CD8-positive, alpha-beta memory T cell (primary cell): ENCODE data around the gene LPA. TPM values are rescaled to one million over a fixed set of nuclear protein-coding genes. Genes with fewer than 3 reads are reported as not detected.

Experiments
- CTCF ChIA-PET: fragments of 350-600 bp; sonication (Branson Sonifier 250); formaldehyde crosslinking; loops from one replicate; lab custom pipeline; 2021; ENCODE audit warnings: antibody characterized with exemption; lab: Charles Lee
- POLR2A ChIA-PET: fragments of 350-600 bp; sonication (Branson Sonifier 250); formaldehyde crosslinking; loops from one replicate; lab custom pipeline; 2021; ENCODE audit warnings: antibody characterized with exemption; lab: Charles Lee
- DNase-seq, 5 donors: peaks; one replicate each; pipeline versions ENCODE4 v3.0.0 to v3.0.0-alpha.2; 2020 to 2022; ENCODE audit warnings: mixed read lengths in 1 of 5
- H3K27ac ChIP-seq: one replicate; pipeline ENCODE4 v1.7.0; 2013; ENCODE audit warnings: low read depth, mild to moderate bottlenecking, low read length, moderate library complexity
- H3K27me3 ChIP-seq: 2 replicates; pipeline ENCODE4 v1.7.0; 2013; ENCODE audit warnings: low read length, mild to moderate bottlenecking; ENCODE audit not compliant: insufficient read depth, poor library complexity, severe bottlenecking
- H3K36me3 ChIP-seq: 2 replicates; pipeline ENCODE4 v1.7.0; 2013; ENCODE audit warnings: mild to moderate bottlenecking, low read length, moderate library complexity; ENCODE audit not compliant: insufficient read depth
- H3K4me1 ChIP-seq: 2 replicates; pipeline ENCODE4 v1.7.0; 2013; ENCODE audit warnings: mild to moderate bottlenecking, low read length, moderate library complexity; ENCODE audit not compliant: insufficient read depth
- H3K4me3 ChIP-seq: 2 replicates; pipeline ENCODE4 v1.7.0; 2013; ENCODE audit warnings: mild to moderate bottlenecking, low read length
- H3K9me3 ChIP-seq: 2 replicates; pipeline ENCODE4 v1.7.0; 2013; ENCODE audit warnings: mild to moderate bottlenecking, low read length
- H3K27ac Mint-ChIP-seq, 8 donors: one replicate each; pipeline ENCODE4 v1.8.0; 2020 to 2021; ENCODE audit warnings: mixed read lengths in 8 of 8, mild to moderate bottlenecking in 6 of 8, inconsistent platforms in 3 of 8, moderate library complexity in 3 of 8
- H3K27me3 Mint-ChIP-seq, 2 donors: one replicate each; pipeline ENCODE4 v1.8.0; 2020 to 2021; ENCODE audit warnings: mixed read lengths in 2 of 2, mild to moderate bottlenecking in 1 of 2, moderate library complexity in 1 of 2
- H3K36me3 Mint-ChIP-seq, 3 donors: one replicate each; pipeline ENCODE4 v1.8.0; 2020 to 2021; ENCODE audit warnings: mixed read lengths in 3 of 3, inconsistent platforms in 1 of 3, mild to moderate bottlenecking in 1 of 3
- H3K4me1 Mint-ChIP-seq, 3 donors: one replicate each; pipeline ENCODE4 v1.8.0; 2020 to 2021; ENCODE audit warnings: mixed read lengths in 3 of 3, inconsistent platforms in 1 of 3, mild to moderate bottlenecking in 1 of 3
- H3K4me3 Mint-ChIP-seq, 7 donors: one replicate each; pipeline ENCODE4 v1.8.0; 2020 to 2021; ENCODE audit warnings: mixed read lengths in 7 of 7, mild to moderate bottlenecking in 6 of 7, moderate library complexity in 4 of 7, inconsistent platforms in 2 of 7
- H3K9me3 Mint-ChIP-seq, 5 donors: one replicate each; pipeline ENCODE4 v1.8.0; 2020 to 2022; ENCODE audit warnings: mixed read lengths in 5 of 5, mild to moderate bottlenecking in 3 of 5, moderate library complexity in 2 of 5, inconsistent platforms in 1 of 5
- polyA plus RNA-seq: library from polyadenylated mRNA; unstranded; fragments of 300-500 nt; fragmentation: Illumina TruSeq; gene quantifications from one replicate; pipeline ENCODE4 v1.2.3, GENCODE V29; 2021
- total RNA-seq, 2 experiments: library from RNA; stranded (reverse); gene quantifications; one replicate each; pipeline ENCODE4 v1.2.3, GENCODE V29; 2021

Gene LPA
- total and polyA plus RNA-seq, 3 experiments from 2014 or later = not detected

GRCh38 chr6:160520043-160520904, 143.8 kb downstream of the LPA start:
- ChIA-PET CTCF (interaction anchor here (0.6 to 7.8 kb wide), 21 partner anchors 9 to 856 kb away, joined by 3 to 83 read pairs (median 4); no protein-coding TSS in a partner anchor), POLR2A (interaction anchor here (0.6 to 1.5 kb wide), 3 partner anchors 12 to 1829 kb away, joined by 3 to 6 read pairs (median 5); no protein-coding TSS in a partner anchor)
- Histone ChIP-seq H3K9me3 (no peaks in the 10 kb centered on the region), H3K4me3 (peak overlapping the region; percentile 81), H3K27ac (peak overlapping the region; percentile 75), H3K27me3 (no peaks in the 10 kb centered on the region), H3K4me1 (peaks cover 20% of the 10 kb centered on the region), H3K36me3 (no peaks in the 10 kb centered on the region)
- peaks cover 42 to 50% (median 46%) of the 10 kb centered on the region in 3 donors for H3K4me1 Mint-ChIP-seq
- DNase-seq = peak; percentile 71 to 79 (median 73)
- peak overlapping the region; percentile 81 to 100 (median 96) for H3K27ac Mint-ChIP-seq
- no peaks in the 10 kb centered on the region for H3K9me3 Mint-ChIP-seq
- peaks cover 0 to 9% (median 4%) of the 10 kb centered on the region in 3 donors for H3K36me3 Mint-ChIP-seq
- H3K27me3 Mint-ChIP-seq = no peaks in the 10 kb centered on the region
- peak overlapping the region; percentile 86 to 100 (median 97) for H3K4me3 Mint-ChIP-seq

GRCh38 chr6:160519603-160520042, 144.5 kb downstream of the LPA start:
- H3K27me3 Mint-ChIP-seq = peaks cover 2 to 6% of the 10 kb centered on the region in 2 donors
- Histone ChIP-seq H3K4me1 (peaks cover 20% of the 10 kb centered on the region), H3K9me3 (no peaks in the 10 kb centered on the region), H3K27ac (peak overlapping the region; percentile 75), H3K36me3 (no peaks in the 10 kb centered on the region), H3K4me3 (peak overlapping the region; percentile 81), H3K27me3 (no peaks in the 10 kb centered on the region)
- DNase-seq = no peak
- H3K9me3 Mint-ChIP-seq = peaks cover 0 to 2% (median 0%) of the 10 kb centered on the region in 5 donors
- H3K4me3 Mint-ChIP-seq = peak overlapping the region; percentile 86 to 100 (median 97)
- peak overlapping the region; percentile 81 to 100 (median 96) for H3K27ac Mint-ChIP-seq
- CTCF ChIA-PET = interaction anchor here (0.7 to 7.8 kb wide), 19 partner anchors 8 to 857 kb away, joined by 3 to 83 read pairs (median 4); no protein-coding TSS in a partner anchor
- peaks cover under 1 to 16% (median 4%) of the 10 kb centered on the region in 3 donors for H3K36me3 Mint-ChIP-seq
- H3K4me1 Mint-ChIP-seq = peaks cover 42 to 50% (median 46%) of the 10 kb centered on the region in 3 donors
- POLR2A ChIA-PET = interaction anchor here (0.7 to 1.5 kb wide), 2 partner anchors 57 to 1829 kb away, joined by 3 to 5 read pairs; no protein-coding TSS in a partner anchor

- Mint-ChIP-seq H3K4me3 (peak overlapping the region; percentile 86 to 100 (median 97)), H3K4me1 (peaks cover 42 to 50% (median 46%) of the 10 kb centered on the region in 3 donors), H3K27me3 (peaks cover 2 to 10% of the 10 kb centered on the region in 2 donors), H3K36me3 (peaks cover 4 to 21% (median 4%) of the 10 kb centered on the region in 3 donors), H3K27ac (peak overlapping the region; percentile 30 to 96 (median 73)), H3K9me3 (peaks cover 0 to 2% (median 0%) of the 10 kb centered on the region in 5 donors)
- peaks cover 20% of the 10 kb centered on the region for H3K4me1 ChIP-seq
- no peak overlapping the region for H3K27ac ChIP-seq
- peak overlapping the region; percentile 81 for H3K4me3 ChIP-seq
- H3K27me3 ChIP-seq = no peaks in the 10 kb centered on the region
- POLR2A ChIA-PET = interaction anchor here (0.7 to 1.5 kb wide), 2 partner anchors 57 to 1828 kb away, joined by 3 to 5 read pairs; no protein-coding TSS in a partner anchor
- no peaks in the 10 kb centered on the region for H3K36me3 ChIP-seq
- CTCF ChIA-PET = interaction anchor here (0.7 to 7.8 kb wide), 19 partner anchors 8 to 857 kb away, joined by 3 to 83 read pairs (median 4); no protein-coding TSS in a partner anchor
- no peak for DNase-seq
- no peaks in the 10 kb centered on the region for H3K9me3 ChIP-seq
These were observed 144.9 kb downstream of the LPA start for GRCh38 chr6:160519133-160519532.

- Histone ChIP-seq H3K4me3 (no peak overlapping the region), H3K27me3 (no peaks in the 10 kb centered on the region), H3K9me3 (no peaks in the 10 kb centered on the region), H3K27ac (no peak overlapping the region), H3K36me3 (no peaks in the 10 kb centered on the region), H3K4me1 (peaks cover 4% of the 10 kb centered on the region)
- peaks cover 0 to 28% (median 5%) of the 10 kb centered on the region in 3 donors for H3K36me3 Mint-ChIP-seq
- no peak overlapping the region for H3K4me3 Mint-ChIP-seq
- CTCF ChIA-PET = interaction anchor here (1.1 kb wide), 1 partner anchor 20 kb away, joined by 4 read pairs; no protein-coding TSS in a partner anchor
- no peak for DNase-seq
- peaks cover 0 to 2% (median 0%) of the 10 kb centered on the region in 5 donors for H3K9me3 Mint-ChIP-seq
- no peak overlapping the region for H3K27ac Mint-ChIP-seq
- POLR2A ChIA-PET = no interaction called here
- peaks cover 2 to 13% of the 10 kb centered on the region in 2 donors for H3K27me3 Mint-ChIP-seq
- peaks cover 21 to 30% (median 30%) of the 10 kb centered on the region in 3 donors for H3K4me1 Mint-ChIP-seq
These were observed 150.2 kb downstream of the LPA start for GRCh38 chr6:160513836-160514235.

- Histone ChIP-seq H3K27ac (no peak overlapping the region), H3K36me3 (no peaks in the 10 kb centered on the region), H3K27me3 (no peaks in the 10 kb centered on the region), H3K4me3 (no peak overlapping the region), H3K4me1 (no peaks in the 10 kb centered on the region), H3K9me3 (no peaks in the 10 kb centered on the region)
- H3K9me3 Mint-ChIP-seq = peaks cover 0 to 2% (median 0%) of the 10 kb centered on the region in 5 donors
- H3K27ac Mint-ChIP-seq = no peak overlapping the region
- peaks cover 0 to 9% (median 6%) of the 10 kb centered on the region in 3 donors for H3K4me1 Mint-ChIP-seq
- no peak for DNase-seq
- POLR2A ChIA-PET = interaction anchor here (0.6 kb wide), 1 partner anchor 7 kb away, joined by 3 read pairs; no protein-coding TSS in a partner anchor
- no peak overlapping the region for H3K4me3 Mint-ChIP-seq
- CTCF ChIA-PET = interaction anchor here (1.8 kb wide), 1 partner anchor 9 kb away, joined by 14 read pairs; no protein-coding TSS in a partner anchor
- H3K36me3 Mint-ChIP-seq = peaks cover 2 to 32% (median 9%) of the 10 kb centered on the region in 3 donors
- H3K27me3 Mint-ChIP-seq = peaks cover 2 to 13% of the 10 kb centered on the region in 2 donors
These were observed 153.0 kb downstream of the LPA start for GRCh38 chr6:160510976-160511617.

- ChIA-PET CTCF (interaction anchor here (1.4 to 1.8 kb wide), 3 partner anchors 9 to 24 kb away, joined by 3 to 14 read pairs (median 8); no protein-coding TSS in a partner anchor), POLR2A (interaction anchor here (0.6 kb wide), 1 partner anchor 8 kb away, joined by 3 read pairs; no protein-coding TSS in a partner anchor)
- H3K4me1 ChIP-seq = no peaks in the 10 kb centered on the region
- H3K36me3 Mint-ChIP-seq = peaks cover 2 to 31% (median 9%) of the 10 kb centered on the region in 3 donors
- no peak overlapping the region for H3K27ac Mint-ChIP-seq
- H3K4me1 Mint-ChIP-seq = peaks cover 0 to 6% (median 4%) of the 10 kb centered on the region in 3 donors
- no peaks in the 10 kb centered on the region for H3K27me3 ChIP-seq
- H3K9me3 ChIP-seq = no peaks in the 10 kb centered on the region
- H3K9me3 Mint-ChIP-seq = peaks cover 0 to 4% (median 0%) of the 10 kb centered on the region in 5 donors
- H3K4me3 Mint-ChIP-seq = no peak overlapping the region
- no peak overlapping the region for H3K4me3 ChIP-seq
- no peak for DNase-seq
- H3K27ac ChIP-seq = no peak overlapping the region
- peaks cover 2 to 13% of the 10 kb centered on the region in 2 donors for H3K27me3 Mint-ChIP-seq
- H3K36me3 ChIP-seq = no peaks in the 10 kb centered on the region
These were observed 153.9 kb downstream of the LPA start for GRCh38 chr6:160510199-160510598.

GRCh38 chr6:160509610-160510009, 154.5 kb downstream of the LPA start:
- Histone ChIP-seq H3K4me3 (no peak overlapping the region), H3K27ac (no peak overlapping the region), H3K27me3 (no peaks in the 10 kb centered on the region), H3K4me1 (no peaks in the 10 kb centered on the region), H3K9me3 (no peaks in the 10 kb centered on the region), H3K36me3 (no peaks in the 10 kb centered on the region)
- no peak overlapping the region for H3K27ac Mint-ChIP-seq
- CTCF ChIA-PET = interaction anchor here (1.4 kb wide), 2 partner anchors 10 to 25 kb away, joined by 3 to 8 read pairs; no protein-coding TSS in a partner anchor
- POLR2A ChIA-PET = no interaction called here
- H3K36me3 Mint-ChIP-seq = peaks cover 2 to 27% (median 9%) of the 10 kb centered on the region in 3 donors
- peaks cover 0 to 3% (median 1%) of the 10 kb centered on the region in 5 donors for H3K9me3 Mint-ChIP-seq
- H3K4me1 Mint-ChIP-seq = peaks cover 0 to 6% (median 4%) of the 10 kb centered on the region in 3 donors
- H3K4me3 Mint-ChIP-seq = no peak overlapping the region
- H3K27me3 Mint-ChIP-seq = peaks cover 0 to 7% of the 10 kb centered on the region in 2 donors
- DNase-seq = no peak
